Measurements from ENCODE around the gene EIF4G3. TPM values are rescaled to one million over a fixed set of nuclear protein-coding genes. Genes with fewer than 3 reads are reported as not detected.

The EIF4G3 gene
- total RNA-seq, 1 experiment from 2014 or later = 72.0 TPM

- Histone ChIP-seq H2BK12ac (ENCODE audit: insufficient read length, low read depth, low read length) (no peak overlapping the region), H2AK5ac (ENCODE audit: insufficient read length, low read length) (no peak overlapping the region), H4K91ac (ENCODE audit: insufficient read length, low read depth, low read length) (no peak overlapping the region), H3K4me1 (ENCODE audit: insufficient read depth, low read length) (no peaks in the 10 kb centered on the region; the same call in 1 of the 2 replicates), H3K27me3 (ENCODE audit: insufficient read depth, low read length) (no peaks in the 10 kb centered on the region), H4K5ac (ENCODE audit: insufficient read length, low read depth, low read length) (no peak overlapping the region), H3K56ac (ENCODE audit: insufficient read length, low read depth, low read length) (no peak overlapping the region), H3K27ac (ENCODE audit: insufficient read length, low read depth, low read length) (no peak overlapping the region), H3K23ac (ENCODE audit: insufficient read length, low read depth, low read length) (no peak overlapping the region), H4K20me1 (ENCODE audit: control insufficient read depth, insufficient read depth, insufficient read length) (no peaks in the 10 kb centered on the region), H3K9me3 (ENCODE audit: control insufficient read depth, low read depth, low read length) (no peaks in the 10 kb centered on the region), H3K9ac (ENCODE audit: extremely low read depth, insufficient read length, low read length) (no peak overlapping the region), H2AFZ (ENCODE audit: low read length) (no peak overlapping the region), H3K4me2 (ENCODE audit: insufficient read depth, insufficient read length, low read length) (no peak overlapping the region), H3K4ac (ENCODE audit: low read depth, low read length) (no peak overlapping the region), H2BK120ac (ENCODE audit: low read depth, low read length, poor library complexity, severe bottlenecking) (no peak overlapping the region), H3K14ac (ENCODE audit: insufficient read depth, low read length) (no peak overlapping the region), H3K23me2 (ENCODE audit: insufficient read length, low read depth, low read length, poor library complexity, severe bottlenecking) (no peaks in the 10 kb centered on the region), H3T11ph (ENCODE audit: low read length) (no peak overlapping the region), H2BK15ac (ENCODE audit: low read depth, low read length) (no peak overlapping the region), H4K8ac (replicated peaks; ENCODE audit: insufficient read length, low read depth, low read length) (no peak overlapping the region), H3K79me1 (ENCODE audit: insufficient read depth, low read depth, low read length, poor library complexity, severe bottlenecking) (no peaks in the 10 kb centered on the region), H3K18ac (ENCODE audit: insufficient read length, low read depth, low read length) (no peak overlapping the region), H3K79me2 (ENCODE audit: insufficient read depth, low read length) (no peaks in the 10 kb centered on the region), H2BK20ac (ENCODE audit: low read depth, low read length, poor library complexity, severe bottlenecking) (no peak overlapping the region), H2BK5ac (ENCODE audit: insufficient read length, low read length) (no peak overlapping the region)
- H3K27ac Mint-ChIP-seq = no peak overlapping the region
- peaks cover 24 to 27% of the 10 kb centered on the region in 2 experiments for H3K4me1 Mint-ChIP-seq
- no peaks in the 10 kb centered on the region for H3K27me3 Mint-ChIP-seq (ENCODE audit: low read depth)
- H3K9me3 Mint-ChIP-seq = no peaks in the 10 kb centered on the region
- no CpG with 5 or more reads among the region's 2 CpGs for whole genome bisulfite sequencing (ENCODE audit: extremely low coverage, insufficient read length, low lambda C conversion rate)
- no peak for TF ChIP-seq CTCF (conservative IDR thresholded peaks at IDR 0.05)
- H3K36me3 Mint-ChIP-seq (ENCODE audit: insufficient read depth in 1 of 3, low read depth in 3 of 3) = peaks cover 0 to 5% (median under 1%) of the 10 kb centered on the region in 3 experiments; a peak in 3 of 7 replicates
- no peak for DNase-seq
- no peak overlapping the region for H3K4me3 Mint-ChIP-seq
Observed at GRCh38 chr1:20962576-20963258, 214.0 kb downstream of the EIF4G3 start.
